Measurements from ENCODE around the gene XRCC4. TPM values are rescaled to one million over a fixed set of nuclear protein-coding genes. Genes with fewer than 3 reads are reported as not detected.

The XRCC4 gene
- total and polyA plus RNA-seq, 12 donors = 2.4 to 15.8 (median 6.3) TPM

DNA sequence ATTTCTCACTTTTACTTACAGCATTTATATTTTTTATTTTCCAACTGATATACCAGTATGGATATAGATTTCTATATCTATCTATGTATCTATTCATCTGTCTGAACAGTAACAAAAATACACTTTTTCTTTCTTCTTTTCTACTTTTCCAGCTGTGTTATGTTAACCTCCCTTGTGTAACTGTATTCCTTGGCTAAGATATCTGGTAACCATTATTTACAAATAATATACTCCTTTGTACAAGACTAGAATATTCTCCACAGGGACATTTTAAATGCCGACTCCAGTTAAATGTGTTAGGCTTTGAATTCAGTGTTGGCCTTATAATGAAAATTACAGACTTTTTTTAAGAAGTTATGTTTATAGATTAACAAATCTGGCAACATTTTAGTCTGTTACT lies 168.7 kb downstream of the XRCC4 start:
- Histone ChIP-seq H3K27me3 (no peaks in the 10 kb centered on the region), H3K4me3 (no peak overlapping the region), H3K27ac (no peak overlapping the region), H3K36me3 (replicated peaks in 1 of 2) (no peaks in the 10 kb centered on the region), H3K4me1 (replicated peaks in 1 of 2) (no peaks in the 10 kb centered on the region), H3K9me3 (replicated peaks in 1 of 3) (no peaks in the 10 kb centered on the region)
- intact Hi-C loops (cut with DNase I) = no loop called here
- DNase-seq = no peak
- TF ChIP-seq POLR2A (IDR thresholded peaks at IDR 0.05) = no peak
- TF ChIP-seq, protein P1, sequence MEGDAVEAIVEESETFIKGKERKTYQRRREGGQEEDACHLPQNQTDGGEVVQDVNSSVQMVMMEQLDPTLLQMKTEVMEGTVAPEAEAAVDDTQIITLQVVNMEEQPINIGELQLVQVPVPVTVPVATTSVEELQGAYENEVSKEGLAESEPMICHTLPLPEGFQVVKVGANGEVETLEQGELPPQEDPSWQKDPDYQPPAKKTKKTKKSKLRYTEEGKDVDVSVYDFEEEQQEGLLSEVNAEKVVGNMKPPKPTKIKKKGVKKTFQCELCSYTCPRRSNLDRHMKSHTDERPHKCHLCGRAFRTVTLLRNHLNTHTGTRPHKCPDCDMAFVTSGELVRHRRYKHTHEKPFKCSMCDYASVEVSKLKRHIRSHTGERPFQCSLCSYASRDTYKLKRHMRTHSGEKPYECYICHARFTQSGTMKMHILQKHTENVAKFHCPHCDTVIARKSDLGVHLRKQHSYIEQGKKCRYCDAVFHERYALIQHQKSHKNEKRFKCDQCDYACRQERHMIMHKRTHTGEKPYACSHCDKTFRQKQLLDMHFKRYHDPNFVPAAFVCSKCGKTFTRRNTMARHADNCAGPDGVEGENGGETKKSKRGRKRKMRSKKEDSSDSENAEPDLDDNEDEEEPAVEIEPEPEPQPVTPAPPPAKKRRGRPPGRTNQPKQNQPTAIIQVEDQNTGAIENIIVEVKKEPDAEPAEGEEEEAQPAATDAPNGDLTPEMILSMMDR (IDR thresholded peaks at IDR 0.05) = no peak
- 71 to 84% (median 79%) methylated on average over 1 of the region's 1 CpG for WGBS, 4 donors

DNA sequence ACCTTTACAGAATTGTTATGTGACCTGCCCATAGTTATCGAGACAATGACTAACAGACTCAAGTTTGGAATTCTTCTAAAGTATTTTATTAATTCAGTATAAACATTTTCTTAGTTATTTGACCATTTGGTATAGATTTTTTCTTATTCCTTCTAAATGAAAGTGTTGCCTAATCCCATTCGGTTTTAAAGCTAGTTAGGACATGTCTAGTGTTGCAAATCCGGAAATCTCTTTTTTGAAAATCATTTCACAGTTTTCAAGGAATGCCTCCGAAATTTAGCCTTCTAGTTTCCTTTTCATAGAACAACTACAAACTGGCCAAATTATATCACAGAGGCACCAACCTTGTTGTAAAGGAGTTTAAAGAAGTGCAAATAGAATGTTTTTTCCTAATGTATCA lies 171.8 kb downstream of the XRCC4 start:
- intact Hi-C loops (cut with DNase I) = no loop called here
- Histone ChIP-seq H3K36me3 (replicated peaks in 1 of 2) (no peaks in the 10 kb centered on the region), H3K27me3 (no peaks in the 10 kb centered on the region), H3K4me1 (replicated peaks in 1 of 2) (no peaks in the 10 kb centered on the region), H3K27ac (no peak overlapping the region), H3K4me3 (no peak overlapping the region), H3K9me3 (replicated peaks in 1 of 3) (no peaks in the 10 kb centered on the region)
- WGBS, 4 donors = 87 to 91% (median 90%) methylated on average over 4 of the region's 4 CpGs
- DNase-seq = no peak
- TF ChIP-seq, protein P1 (IDR thresholded peaks at IDR 0.05) = no peak
- no peak for TF ChIP-seq POLR2A (IDR thresholded peaks at IDR 0.05)

DNA sequence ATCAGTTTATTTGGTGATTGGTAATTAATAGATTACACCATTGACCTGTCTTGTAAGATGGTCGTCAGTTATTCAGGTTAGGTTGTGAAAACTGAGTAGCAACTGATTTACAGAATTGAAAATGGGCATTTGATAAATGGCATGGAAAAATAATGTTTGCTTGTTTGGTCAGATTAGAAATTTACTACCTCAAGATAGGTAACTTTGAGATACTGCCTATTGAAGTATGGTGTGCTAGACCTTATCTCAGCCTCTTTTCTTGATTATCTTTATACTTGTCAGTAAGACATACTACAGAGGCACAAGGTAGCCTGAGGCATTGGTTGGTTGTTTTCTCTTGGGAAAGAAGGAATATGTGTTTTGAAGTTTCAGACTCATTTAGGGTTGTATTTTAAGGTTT lies 174.5 kb downstream of the XRCC4 start:
- H3K4me1 ChIP-seq (replicated peaks in 1 of 2) = no peaks in the 10 kb centered on the region
- H3K4me3 ChIP-seq = no peak overlapping the region
- WGBS, 4 donors = 25 to 95% (median 90%) methylated on average over 1 of the region's 1 CpG
- H3K27me3 ChIP-seq = no peaks in the 10 kb centered on the region
- H3K36me3 ChIP-seq (replicated peaks in 1 of 2) = no peaks in the 10 kb centered on the region
- H3K27ac ChIP-seq = no peak overlapping the region
- H3K9me3 ChIP-seq (replicated peaks in 1 of 3) = no peaks in the 10 kb centered on the region
- intact Hi-C loops (cut with DNase I) = no loop called here
- no peak for DNase-seq
- TF ChIP-seq, protein P1 (IDR thresholded peaks at IDR 0.05) = no peak

DNA sequence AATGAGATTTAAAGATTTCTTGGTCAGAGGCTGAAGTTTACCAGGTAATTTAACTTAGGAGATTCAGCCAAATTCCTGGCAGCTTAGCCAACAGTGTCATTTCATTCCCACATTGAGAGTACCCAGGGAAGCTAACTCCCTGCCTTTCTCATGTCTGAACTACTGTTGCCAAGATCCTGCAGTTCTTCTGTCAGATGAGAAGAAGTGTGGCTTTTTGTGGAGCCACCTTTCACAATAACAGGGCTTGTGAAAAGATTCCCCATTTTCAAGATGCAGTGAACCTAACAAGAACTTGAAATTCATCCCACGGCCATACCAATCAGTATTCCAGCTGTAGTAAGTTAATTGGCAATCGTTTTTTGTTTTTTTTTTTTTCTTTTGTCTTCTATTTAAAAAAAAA lies 176.4 kb downstream of the XRCC4 start:
- Histone ChIP-seq H3K27ac (no peak overlapping the region), H3K36me3 (replicated peaks in 1 of 2) (no peaks in the 10 kb centered on the region), H3K4me3 (no peak overlapping the region), H3K4me1 (replicated peaks in 1 of 2) (no peaks in the 10 kb centered on the region), H3K9me3 (replicated peaks in 1 of 3) (no peaks in the 10 kb centered on the region), H3K27me3 (no peaks in the 10 kb centered on the region)
- WGBS, 4 donors = 76 to 90% (median 77%) methylated on average over 2 of the region's 2 CpGs
- intact Hi-C loops (cut with DNase I) = no loop called here
- DNase-seq = no peak
- TF ChIP-seq, protein P1 (IDR thresholded peaks at IDR 0.05) = no peak
- no peak for TF ChIP-seq POLR2A (IDR thresholded peaks at IDR 0.05)

All from adrenal gland (tissue), 12 donors.